ENCODE results near the gene ATP9A. TPM values are rescaled to one million over a fixed set of nuclear protein-coding genes. Genes with fewer than 3 reads are reported as not detected.

ATP9A gene
- total RNA-seq, 1 experiment from 2014 or later: 18.6 TPM

GRCh38 chr20:51803148-51803854 lies 35.1 kb upstream of the ATP9A start:
- Histone ChIP-seq H3K27ac (peak overlapping the region; percentile 81), H4K20me1 (ENCODE audit: insufficient read depth) (no peaks in the 10 kb centered on the region), H3K4me3 (peak overlapping the region; percentile 26; the same call in 1 of the 2 replicates), H3K4me2 (peak overlapping the region; percentile 60), H3F3A (ENCODE audit: insufficient read depth, low read depth) (peaks cover 31% of the 10 kb centered on the region; the same call in 1 of the 2 replicates), H3K27me3 (ENCODE audit: insufficient read depth, low read depth) (no peaks in the 10 kb centered on the region), H3K9me2 (ENCODE audit: insufficient read depth) (no peaks in the 10 kb centered on the region), H2AFZ (no peak overlapping the region), H3K36me3 (ENCODE audit: low read depth) (no peaks in the 10 kb centered on the region), H3K79me2 (ENCODE audit: low read depth) (peaks cover 11% of the 10 kb centered on the region), H3K4me1 (replicated peaks; ENCODE audit: insufficient read depth) (peaks cover 50% of the 10 kb centered on the region), H3K9me3 (ENCODE audit: insufficient read depth, low read depth) (no peaks in the 10 kb centered on the region)
- intact Hi-C loops (cut with micrococcal nuclease; ENCODE audit: unreplicated experiment): loop anchor here (5.0 kb wide), 1 partner anchor 194 kb away; no protein-coding TSS in a partner anchor
- BruUV-seq (replicated peaks): no TSS peak
- ChIA-PET CTCF (interaction anchor here (0.6 kb wide), 2 partner anchors 42 to 171 kb away, joined by 5 to 13 read pairs; no protein-coding TSS in a partner anchor), POLR2A (ENCODE audit: unreplicated experiment) (no interaction called here)
- peak; percentile 35 to 99 for DNase-seq
- TF ChIP-seq EZH2 (IDR thresholded peaks at IDR 0.05; ENCODE audit: low read depth) (no peak), CTCF (conservative IDR thresholded peaks at IDR 0.05) (no peak)

GRCh38 chr20:51802170-51802751 lies 34.1 kb upstream of the ATP9A start, which contains the start of gene SALL4:
TSS of gene SALL4 (minus strand) at chr20:51802521. CDS start at chr20:51802408, 113 bp downstream.
- intact Hi-C loops (cut with micrococcal nuclease; ENCODE audit: unreplicated experiment): loop anchor here (5.0 kb wide), 1 partner anchor 195 kb away; no protein-coding TSS in a partner anchor
- Histone ChIP-seq H3F3A (ENCODE audit: insufficient read depth, low read depth) (peaks cover 42% of the 10 kb centered on the region; the same call in 1 of the 2 replicates), H3K9me3 (ENCODE audit: insufficient read depth, low read depth) (no peaks in the 10 kb centered on the region), H3K27ac (peak within 1 kb of the TSS; percentile 81), H3K9me2 (ENCODE audit: insufficient read depth) (no peaks in the 10 kb centered on the region), H3K36me3 (ENCODE audit: low read depth) (no peaks in the 10 kb centered on the region), H4K20me1 (ENCODE audit: insufficient read depth) (no peaks in the 10 kb centered on the region), H2AFZ (peak within 1 kb of the TSS; percentile 97), H3K4me2 (peak within 1 kb of the TSS; percentile 97), H3K4me3 (peak within 1 kb of the TSS; percentile 78), H3K27me3 (ENCODE audit: insufficient read depth, low read depth) (no peaks in the 10 kb centered on the region), H3K4me1 (replicated peaks; ENCODE audit: insufficient read depth) (peaks cover 60% of the 10 kb centered on the region), H3K79me2 (ENCODE audit: low read depth) (peaks cover 11% of the 10 kb centered on the region)
- DNase-seq: no peak
- TF ChIP-seq EZH2 (IDR thresholded peaks at IDR 0.05; ENCODE audit: low read depth) (no peak), CTCF (conservative IDR thresholded peaks at IDR 0.05) (no peak)
- no TSS peak for BruUV-seq (replicated peaks)
- ChIA-PET POLR2A (ENCODE audit: unreplicated experiment) (no interaction called here), CTCF (interaction anchor here (0.6 kb wide), 1 partner anchor 172 kb away, joined by 5 read pairs; no protein-coding TSS in a partner anchor)

DNA sequence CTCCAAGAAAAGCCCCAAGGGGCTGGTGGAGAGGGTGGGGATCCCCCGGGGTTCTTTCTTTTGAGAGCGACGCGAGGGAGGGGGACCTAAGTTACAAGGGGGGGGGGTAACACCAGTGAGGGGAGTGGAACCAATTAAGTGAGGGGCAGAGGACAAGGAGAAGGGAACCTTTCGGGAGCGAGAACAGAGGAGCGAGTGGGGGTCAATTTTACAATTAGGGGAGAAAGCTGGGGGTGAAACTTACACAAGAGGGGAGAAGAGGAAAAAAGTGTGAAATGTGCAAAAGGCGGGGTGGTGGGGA lies 33.6 kb upstream of the ATP9A start:
- BruUV-seq (replicated peaks): no TSS peak
- no peaks in the 10 kb centered on the region for H3K27me3 ChIP-seq (ENCODE audit: insufficient read depth, low read depth)
- peak overlapping the region; percentile 97 for H3K4me2 ChIP-seq
- POLR2A ChIA-PET (ENCODE audit: unreplicated experiment): no interaction called here
- no peaks in the 10 kb centered on the region for H3K9me3 ChIP-seq (ENCODE audit: insufficient read depth, low read depth)
- CTCF ChIA-PET: no interaction called here
- H3K4me1 ChIP-seq (replicated peaks; ENCODE audit: insufficient read depth): peaks cover 65% of the 10 kb centered on the region
- peaks cover 11% of the 10 kb centered on the region for H3K79me2 ChIP-seq (ENCODE audit: low read depth)
- H3K9me2 ChIP-seq (ENCODE audit: insufficient read depth): no peaks in the 10 kb centered on the region
- H3K4me3 ChIP-seq: peak overlapping the region; percentile 78
- peak overlapping the region; percentile 56; the same call in 1 of the 2 replicates for H3K27ac ChIP-seq
- no peaks in the 10 kb centered on the region for H4K20me1 ChIP-seq (ENCODE audit: insufficient read depth)
- no peaks in the 10 kb centered on the region for H3K36me3 ChIP-seq (ENCODE audit: low read depth)
- intact Hi-C loops (cut with micrococcal nuclease; ENCODE audit: unreplicated experiment): loop anchor here (2.0 to 5.0 kb wide), 3 partner anchors 165 to 281 kb away; no protein-coding TSS in a partner anchor
- peaks cover 46% of the 10 kb centered on the region; the same call in 1 of the 2 replicates for H3F3A ChIP-seq (ENCODE audit: insufficient read depth, low read depth)
- TF ChIP-seq EZH2 (IDR thresholded peaks at IDR 0.05; ENCODE audit: low read depth) (no peak), CTCF (conservative IDR thresholded peaks at IDR 0.05) (no peak)
- no peak for DNase-seq
- peak overlapping the region; percentile 97; the same call in 1 of the 2 replicates for H2AFZ ChIP-seq
